ENCODE measurements around the gene SERPINF2.

Gene SERPINF2

DNA sequence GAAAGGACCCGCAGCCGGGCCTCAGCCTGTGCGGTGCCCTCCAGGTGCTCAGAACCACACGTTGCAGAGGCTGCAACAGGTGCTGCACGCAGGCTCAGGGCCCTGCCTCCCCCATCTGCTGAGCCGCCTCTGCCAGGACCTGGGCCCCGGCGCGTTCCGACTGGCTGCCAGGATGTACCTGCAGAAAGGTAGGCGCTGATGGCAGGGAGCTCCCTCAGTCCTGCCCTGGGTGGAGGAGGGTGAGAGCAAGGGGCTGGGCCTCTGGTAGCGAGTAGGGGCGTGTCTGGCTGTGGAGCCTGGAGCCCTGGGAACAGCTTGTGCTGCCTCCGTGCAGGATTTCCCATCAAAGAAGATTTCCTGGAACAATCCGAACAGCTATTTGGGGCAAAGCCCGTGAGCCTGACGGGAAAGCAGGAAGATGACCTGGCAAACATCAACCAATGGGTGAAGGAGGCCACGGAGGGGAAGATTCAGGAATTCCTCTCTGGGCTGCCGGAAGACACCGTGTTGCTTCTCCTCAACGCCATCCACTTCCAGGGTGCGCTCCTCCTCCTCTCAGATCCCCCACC is 4.4 kb downstream of the SERPINF2 start:
- Histone ChIP-seq H3K4me3 (ENCODE audit: severe bottlenecking) (no peak overlapping the region), H3K36me3 (ENCODE audit: low read depth) (no peaks in the 10 kb centered on the region), H3K4me1 (ENCODE audit: insufficient read depth, poor library complexity, severe bottlenecking) (peaks cover 4% of the 10 kb centered on the region), H3K27ac (ENCODE audit: poor library complexity, severe bottlenecking) (no peak overlapping the region), H3K9me3 (ENCODE audit: severe bottlenecking) (no peaks in the 10 kb centered on the region), H3K27me3 (ENCODE audit: insufficient read depth, poor library complexity, severe bottlenecking) (no peaks in the 10 kb centered on the region)
- TF ChIP-seq, protein P1, sequence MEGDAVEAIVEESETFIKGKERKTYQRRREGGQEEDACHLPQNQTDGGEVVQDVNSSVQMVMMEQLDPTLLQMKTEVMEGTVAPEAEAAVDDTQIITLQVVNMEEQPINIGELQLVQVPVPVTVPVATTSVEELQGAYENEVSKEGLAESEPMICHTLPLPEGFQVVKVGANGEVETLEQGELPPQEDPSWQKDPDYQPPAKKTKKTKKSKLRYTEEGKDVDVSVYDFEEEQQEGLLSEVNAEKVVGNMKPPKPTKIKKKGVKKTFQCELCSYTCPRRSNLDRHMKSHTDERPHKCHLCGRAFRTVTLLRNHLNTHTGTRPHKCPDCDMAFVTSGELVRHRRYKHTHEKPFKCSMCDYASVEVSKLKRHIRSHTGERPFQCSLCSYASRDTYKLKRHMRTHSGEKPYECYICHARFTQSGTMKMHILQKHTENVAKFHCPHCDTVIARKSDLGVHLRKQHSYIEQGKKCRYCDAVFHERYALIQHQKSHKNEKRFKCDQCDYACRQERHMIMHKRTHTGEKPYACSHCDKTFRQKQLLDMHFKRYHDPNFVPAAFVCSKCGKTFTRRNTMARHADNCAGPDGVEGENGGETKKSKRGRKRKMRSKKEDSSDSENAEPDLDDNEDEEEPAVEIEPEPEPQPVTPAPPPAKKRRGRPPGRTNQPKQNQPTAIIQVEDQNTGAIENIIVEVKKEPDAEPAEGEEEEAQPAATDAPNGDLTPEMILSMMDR (IDR thresholded peaks at IDR 0.05; ENCODE audit: poor library complexity, severe bottlenecking) = no peak
- peak; percentile 79 for DNase-seq (ENCODE audit: low spot score)
- ATAC-seq (ENCODE audit: low read depth) = peak; percentile 87

DNA sequence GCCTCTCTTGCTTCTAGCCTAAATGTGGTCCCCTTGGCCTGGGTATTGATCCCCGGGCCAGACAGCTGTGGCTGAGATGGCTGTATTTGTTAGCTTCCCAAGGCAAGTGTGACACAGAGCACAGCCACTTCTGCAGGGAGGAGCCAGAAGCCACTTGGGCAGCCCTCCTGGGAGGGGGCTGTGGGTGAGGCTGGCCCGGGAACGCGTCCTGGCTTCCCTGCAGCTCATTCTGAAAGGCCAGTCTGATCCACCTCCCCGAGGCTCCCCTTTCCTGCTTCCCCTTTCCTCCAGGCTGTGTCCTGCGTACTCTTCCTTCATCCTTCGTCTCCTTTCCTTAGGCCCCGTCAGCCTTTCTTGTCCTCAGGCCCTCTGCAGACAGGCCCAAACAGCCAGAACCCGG is 8.0 kb downstream of the SERPINF2 start:
- Histone ChIP-seq H3K9me3 (ENCODE audit: severe bottlenecking) (no peaks in the 10 kb centered on the region), H3K27me3 (ENCODE audit: insufficient read depth, poor library complexity, severe bottlenecking) (no peaks in the 10 kb centered on the region), H3K4me1 (ENCODE audit: insufficient read depth, poor library complexity, severe bottlenecking) (peaks cover 13% of the 10 kb centered on the region), H3K27ac (ENCODE audit: poor library complexity, severe bottlenecking) (no peak overlapping the region), H3K36me3 (ENCODE audit: low read depth) (no peaks in the 10 kb centered on the region), H3K4me3 (ENCODE audit: severe bottlenecking) (no peak overlapping the region)
- ATAC-seq (ENCODE audit: low read depth) (no peak), DNase-seq (ENCODE audit: low spot score) (no peak)
- TF ChIP-seq, protein P1 (IDR thresholded peaks at IDR 0.05; ENCODE audit: poor library complexity, severe bottlenecking) = no peak

DNA sequence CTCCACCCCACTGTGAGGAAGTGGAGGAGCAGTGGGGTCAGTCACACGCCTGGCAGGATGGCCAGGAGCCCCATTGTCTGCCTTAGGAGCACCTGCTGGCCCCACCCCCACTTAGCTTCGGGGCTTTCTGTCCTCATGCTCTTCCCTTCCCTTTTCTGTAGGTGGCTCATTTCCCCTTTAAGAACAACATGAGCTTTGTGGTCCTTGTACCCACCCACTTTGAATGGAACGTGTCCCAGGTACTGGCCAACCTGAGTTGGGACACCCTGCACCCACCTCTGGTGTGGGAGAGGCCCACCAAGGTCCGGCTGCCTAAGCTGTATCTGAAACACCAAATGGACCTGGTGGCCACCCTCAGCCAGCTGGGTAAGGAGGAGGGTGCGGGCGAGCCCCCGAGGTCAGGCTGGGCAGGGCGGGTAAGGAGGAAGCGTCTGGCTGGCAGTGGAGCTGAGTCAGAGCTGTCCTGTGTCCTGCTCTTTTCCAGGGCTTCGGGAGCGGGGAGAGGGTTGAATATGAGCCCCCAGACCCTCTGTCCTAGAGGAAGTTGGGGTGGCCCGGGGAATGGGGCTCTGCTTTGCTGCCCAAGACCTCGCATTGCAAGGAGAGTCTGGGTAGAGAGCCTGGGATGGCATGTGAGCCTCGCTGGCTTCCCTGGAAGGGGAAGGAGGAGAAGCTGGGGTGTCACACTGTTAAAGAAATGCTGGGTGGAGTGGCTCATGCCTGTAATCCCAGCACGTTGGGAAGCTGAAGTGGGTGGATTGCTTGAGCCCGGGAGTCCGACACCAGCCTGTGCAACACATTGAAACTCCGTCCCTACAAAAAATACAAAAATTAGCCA is 10.0 kb downstream of the SERPINF2 start:
- no peaks in the 10 kb centered on the region for H3K27me3 ChIP-seq (ENCODE audit: insufficient read depth, poor library complexity, severe bottlenecking)
- H3K4me1 ChIP-seq (ENCODE audit: insufficient read depth, poor library complexity, severe bottlenecking) = peaks cover 13% of the 10 kb centered on the region
- TF ChIP-seq, protein P1 (IDR thresholded peaks at IDR 0.05; ENCODE audit: poor library complexity, severe bottlenecking) = no peak
- H3K9me3 ChIP-seq (ENCODE audit: severe bottlenecking) = no peaks in the 10 kb centered on the region
- DNase-seq (ENCODE audit: low spot score) (peak; percentile 66), ATAC-seq (ENCODE audit: low read depth) (peak; percentile 88)
- H3K36me3 ChIP-seq (ENCODE audit: low read depth) = no peaks in the 10 kb centered on the region
- H3K27ac ChIP-seq (ENCODE audit: poor library complexity, severe bottlenecking) = peak overlapping the region; percentile 64
- peak overlapping the region; percentile 9 for H3K4me3 ChIP-seq (ENCODE audit: severe bottlenecking)

DNA sequence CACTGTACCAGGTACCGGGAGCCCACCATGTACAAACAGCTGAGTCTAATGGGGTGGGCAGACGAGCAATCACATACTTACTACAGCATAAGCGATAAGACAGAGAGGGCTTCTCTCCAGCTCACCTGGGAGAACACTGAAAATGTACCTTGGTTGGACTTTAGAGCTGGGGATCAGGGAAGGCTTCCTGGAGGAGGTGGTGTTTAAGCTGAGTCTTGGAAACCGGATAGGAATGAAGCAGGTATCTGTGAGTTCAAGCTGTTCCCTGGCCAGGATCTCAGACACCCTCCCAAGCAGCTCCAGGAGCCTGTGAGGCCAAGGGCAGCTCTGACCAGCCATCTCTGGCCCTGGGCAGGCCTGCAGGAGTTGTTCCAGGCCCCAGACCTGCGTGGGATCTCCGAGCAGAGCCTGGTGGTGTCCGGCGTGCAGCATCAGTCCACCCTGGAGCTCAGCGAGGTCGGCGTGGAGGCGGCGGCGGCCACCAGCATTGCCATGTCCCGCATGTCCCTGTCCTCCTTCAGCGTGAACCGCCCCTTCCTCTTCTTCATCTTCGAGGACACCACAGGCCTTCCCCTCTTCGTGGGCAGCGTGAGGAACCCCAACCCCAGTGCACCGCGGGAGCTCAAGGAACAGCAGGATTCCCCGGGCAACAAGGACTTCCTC is 11.2 kb downstream of the SERPINF2 start:
- Histone ChIP-seq H3K4me1 (ENCODE audit: insufficient read depth, poor library complexity, severe bottlenecking) (peaks cover 13% of the 10 kb centered on the region), H3K4me3 (ENCODE audit: severe bottlenecking) (no peak overlapping the region), H3K27ac (ENCODE audit: poor library complexity, severe bottlenecking) (no peak overlapping the region), H3K36me3 (ENCODE audit: low read depth) (no peaks in the 10 kb centered on the region), H3K27me3 (ENCODE audit: insufficient read depth, poor library complexity, severe bottlenecking) (no peaks in the 10 kb centered on the region), H3K9me3 (ENCODE audit: severe bottlenecking) (no peaks in the 10 kb centered on the region)
- TF ChIP-seq, protein P1 (IDR thresholded peaks at IDR 0.05; ENCODE audit: poor library complexity, severe bottlenecking) = no peak
- ATAC-seq (ENCODE audit: low read depth) = no peak
- no peak for DNase-seq (ENCODE audit: low spot score)

Measured in RWPE2 (cell line).